ENCODE measurements around the gene PPM1G.
A peak's percentile ranks its signal among the peaks of the same experiment; 100 is the strongest.

PPM1G gene, protein sequence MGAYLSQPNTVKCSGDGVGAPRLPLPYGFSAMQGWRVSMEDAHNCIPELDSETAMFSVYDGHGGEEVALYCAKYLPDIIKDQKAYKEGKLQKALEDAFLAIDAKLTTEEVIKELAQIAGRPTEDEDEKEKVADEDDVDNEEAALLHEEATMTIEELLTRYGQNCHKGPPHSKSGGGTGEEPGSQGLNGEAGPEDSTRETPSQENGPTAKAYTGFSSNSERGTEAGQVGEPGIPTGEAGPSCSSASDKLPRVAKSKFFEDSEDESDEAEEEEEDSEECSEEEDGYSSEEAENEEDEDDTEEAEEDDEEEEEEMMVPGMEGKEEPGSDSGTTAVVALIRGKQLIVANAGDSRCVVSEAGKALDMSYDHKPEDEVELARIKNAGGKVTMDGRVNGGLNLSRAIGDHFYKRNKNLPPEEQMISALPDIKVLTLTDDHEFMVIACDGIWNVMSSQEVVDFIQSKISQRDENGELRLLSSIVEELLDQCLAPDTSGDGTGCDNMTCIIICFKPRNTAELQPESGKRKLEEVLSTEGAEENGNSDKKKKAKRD

DNA sequence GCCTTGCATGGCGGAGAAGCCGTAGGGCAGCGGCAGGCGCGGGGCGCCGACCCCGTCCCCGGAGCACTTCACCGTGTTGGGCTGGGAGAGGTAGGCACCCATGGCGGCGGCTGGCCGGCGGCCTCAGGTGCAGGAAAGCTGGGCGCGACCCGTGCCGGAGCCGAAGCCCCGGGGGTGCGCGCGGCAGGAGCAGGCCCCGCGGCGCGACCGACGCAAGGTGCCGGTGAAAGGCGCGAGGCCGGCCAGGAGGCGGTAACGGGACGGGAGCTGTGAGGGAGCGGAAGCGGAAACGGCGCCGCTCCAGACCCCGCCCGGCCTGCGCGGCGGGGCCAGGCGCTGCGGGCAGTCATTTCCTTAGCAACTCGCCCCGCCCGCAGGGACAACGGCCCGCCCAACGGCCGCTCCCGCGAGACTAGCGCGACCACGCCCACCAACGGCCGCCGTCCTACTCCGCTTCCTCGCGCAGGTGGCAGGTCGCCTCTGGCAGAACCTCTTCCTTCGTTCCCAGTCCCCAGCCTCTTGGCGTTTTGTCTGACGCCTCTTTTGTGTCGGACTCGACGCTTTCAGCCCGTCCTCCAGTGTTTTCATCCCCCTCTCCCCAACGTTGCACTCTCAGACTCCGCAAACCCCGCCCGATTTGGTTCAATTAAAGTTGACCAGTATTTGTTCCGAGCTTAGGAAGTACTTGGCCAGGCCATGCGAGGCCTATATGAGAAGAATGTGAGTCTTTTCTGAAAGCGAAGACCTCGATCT lies at the start of gene PPM1G:
Gene PPM1G (minus strand): TSS at position 271 of the 753 bp plus-strand sequence. CDS start 169 bp downstream, at position 102.
- no peaks in the 10 kb centered on the region for H3K9me3 ChIP-seq (ENCODE audit: control insufficient read depth, insufficient read depth, low read length)

DNA sequence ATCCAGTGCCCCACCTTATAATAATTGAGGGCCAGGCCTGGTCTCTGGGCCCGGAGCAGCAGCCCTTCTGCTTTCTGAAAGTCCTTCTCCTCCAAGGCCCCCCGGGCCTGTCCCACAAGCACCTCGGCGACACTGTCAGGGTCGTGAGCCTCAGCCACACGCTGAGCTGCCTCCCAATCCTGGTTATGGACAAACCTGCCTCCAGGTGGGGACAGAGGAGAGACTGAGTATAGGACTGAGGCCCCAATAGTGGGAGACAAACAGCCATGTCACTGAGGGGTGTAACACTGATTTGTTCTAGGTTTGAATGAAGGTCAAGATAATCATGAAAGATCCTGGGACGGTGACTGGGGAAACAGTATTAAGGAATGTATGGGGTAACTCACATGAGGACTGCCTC lies 44.6 kb upstream of the PPM1G start:
- Histone ChIP-seq H3K9me3 (ENCODE audit: control insufficient read depth, insufficient read depth, low read length) (no peaks in the 10 kb centered on the region), H3K27ac (ENCODE audit: low read length) (no peak overlapping the region), H3K36me3 (ENCODE audit: control insufficient read depth, insufficient read depth, low read length) (no peaks in the 10 kb centered on the region; the same call in 1 of the 2 replicates), H3K4me1 (ENCODE audit: control insufficient read depth, insufficient read depth, low read length) (no peaks in the 10 kb centered on the region), H3K27me3 (ENCODE audit: control insufficient read depth, insufficient read depth, low read length) (no peaks in the 10 kb centered on the region), H3K4me3 (ENCODE audit: low read length) (no peak overlapping the region)
- no peak for DNase-seq (ENCODE audit: low read depth, low spot score)
- no CpG with 5 or more reads among the region's 7 CpGs for WGBS (ENCODE audit: insufficient coverage, insufficient read length)

More for the DNA sequence above, at the start of gene PPM1G:
- Histone ChIP-seq H3K27me3 (ENCODE audit: control insufficient read depth, insufficient read depth, low read length) (no peaks in the 10 kb centered on the region), H3K27ac (ENCODE audit: low read length) (no peak within 1 kb of the TSS), H3K4me1 (ENCODE audit: control insufficient read depth, insufficient read depth, low read length) (no peaks in the 10 kb centered on the region; the same call in 1 of the 2 replicates), H3K36me3 (ENCODE audit: control insufficient read depth, insufficient read depth, low read length) (no peaks in the 10 kb centered on the region), H3K4me3 (ENCODE audit: low read length) (peak within 1 kb of the TSS; percentile 94)
- peak; percentile 85 for DNase-seq (ENCODE audit: low read depth, low spot score)
- no CpG with 5 or more reads among the region's 82 CpGs for WGBS (ENCODE audit: insufficient coverage, insufficient read length)

DNA sequence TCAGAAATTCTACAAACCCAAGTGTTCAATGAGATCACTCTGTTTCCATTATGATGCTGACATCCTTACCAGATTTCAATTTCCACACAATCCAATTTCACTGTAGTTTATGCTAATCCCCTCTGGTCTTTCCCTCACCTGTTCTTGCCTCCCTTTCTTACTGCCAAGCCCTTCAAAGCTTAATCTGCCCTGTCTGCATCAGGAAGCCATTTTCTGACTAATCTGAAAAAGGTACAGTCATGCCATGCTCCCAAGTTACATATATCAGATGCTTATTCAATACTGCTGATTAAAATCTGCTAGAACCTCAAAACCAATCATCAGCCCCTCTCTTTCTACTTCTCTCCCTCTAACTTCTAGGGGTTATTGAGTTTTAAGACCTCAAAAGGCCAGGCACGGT lies 41.7 kb upstream of the PPM1G start:
- no CpG with 5 or more reads among the region's 1 CpG for WGBS (ENCODE audit: insufficient coverage, insufficient read length)
- Histone ChIP-seq H3K4me3 (ENCODE audit: low read length) (no peak overlapping the region), H3K27me3 (ENCODE audit: control insufficient read depth, insufficient read depth, low read length) (no peaks in the 10 kb centered on the region), H3K9me3 (ENCODE audit: control insufficient read depth, insufficient read depth, low read length) (no peaks in the 10 kb centered on the region), H3K4me1 (ENCODE audit: control insufficient read depth, insufficient read depth, low read length) (no peaks in the 10 kb centered on the region), H3K27ac (ENCODE audit: low read length) (no peak overlapping the region), H3K36me3 (ENCODE audit: control insufficient read depth, insufficient read depth, low read length) (no peaks in the 10 kb centered on the region)
- DNase-seq (ENCODE audit: low read depth, low spot score) = no peak

DNA sequence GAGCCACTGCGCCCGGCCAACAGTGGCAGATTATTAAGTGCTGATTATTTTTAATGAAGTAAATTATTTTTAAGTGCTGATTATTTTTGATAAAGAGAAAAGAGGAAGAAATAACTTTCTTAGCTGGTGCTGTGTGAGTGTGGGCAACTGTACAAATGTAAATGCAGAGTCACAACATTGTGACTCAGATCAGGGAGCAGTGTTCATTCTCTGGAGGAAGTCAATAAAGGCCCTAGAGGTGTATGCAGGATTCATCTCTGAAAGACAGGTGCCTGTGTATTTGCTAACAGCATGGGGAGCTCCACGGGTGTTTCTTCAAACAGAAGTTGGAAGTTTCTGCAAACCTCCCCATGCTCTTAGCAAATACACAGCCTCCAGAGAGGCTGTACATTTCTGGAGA lies 39.0 kb upstream of the PPM1G start:
- no peak for DNase-seq (ENCODE audit: low read depth, low spot score)
- H3K4me3 ChIP-seq (ENCODE audit: low read length) = no peak overlapping the region
- no peaks in the 10 kb centered on the region; the same call in none of the 2 replicates for H3K36me3 ChIP-seq (ENCODE audit: control insufficient read depth, insufficient read depth, low read length)
- WGBS (ENCODE audit: insufficient coverage, insufficient read length) = no CpG with 5 or more reads among the region's 3 CpGs
- no peak overlapping the region for H3K27ac ChIP-seq (ENCODE audit: low read length)
- no peaks in the 10 kb centered on the region for H3K9me3 ChIP-seq (ENCODE audit: control insufficient read depth, insufficient read depth, low read length)
- H3K4me1 ChIP-seq (ENCODE audit: control insufficient read depth, insufficient read depth, low read length) = no peaks in the 10 kb centered on the region
- H3K27me3 ChIP-seq (ENCODE audit: control insufficient read depth, insufficient read depth, low read length) = no peaks in the 10 kb centered on the region

DNA sequence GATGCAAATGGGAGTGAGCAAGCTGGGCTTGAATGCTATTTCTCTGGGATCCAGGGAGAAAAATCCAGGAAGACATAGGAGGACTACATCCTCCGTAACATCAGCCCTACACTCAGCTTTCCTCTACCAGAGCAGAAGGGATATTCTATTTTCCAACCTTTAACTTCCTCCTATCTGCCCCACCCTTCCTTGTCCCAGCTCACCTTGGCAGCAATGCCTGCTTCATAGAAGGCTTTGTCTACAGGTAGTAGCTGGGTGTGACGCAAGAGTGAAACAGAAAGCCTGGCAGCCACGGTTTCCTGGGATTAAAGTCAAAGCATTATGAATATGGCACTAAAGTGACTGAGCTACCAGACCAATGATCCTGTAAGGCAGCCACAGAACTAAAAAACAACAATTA lies 36.7 kb upstream of the PPM1G start:
- no peak for DNase-seq (ENCODE audit: low read depth, low spot score)
- Histone ChIP-seq H3K27ac (ENCODE audit: low read length) (no peak overlapping the region), H3K4me1 (ENCODE audit: control insufficient read depth, insufficient read depth, low read length) (0 out of 2 replicates have a peak, but pooled peaks cover 2% of the 10 kb centered on the region), H3K36me3 (ENCODE audit: control insufficient read depth, insufficient read depth, low read length) (peaks cover 1% of the 10 kb centered on the region), H3K9me3 (ENCODE audit: control insufficient read depth, insufficient read depth, low read length) (no peaks in the 10 kb centered on the region), H3K27me3 (ENCODE audit: control insufficient read depth, insufficient read depth, low read length) (no peaks in the 10 kb centered on the region), H3K4me3 (ENCODE audit: low read length) (no peak overlapping the region)
- WGBS (ENCODE audit: insufficient coverage, insufficient read length) = no CpG with 5 or more reads among the region's 3 CpGs

DNA sequence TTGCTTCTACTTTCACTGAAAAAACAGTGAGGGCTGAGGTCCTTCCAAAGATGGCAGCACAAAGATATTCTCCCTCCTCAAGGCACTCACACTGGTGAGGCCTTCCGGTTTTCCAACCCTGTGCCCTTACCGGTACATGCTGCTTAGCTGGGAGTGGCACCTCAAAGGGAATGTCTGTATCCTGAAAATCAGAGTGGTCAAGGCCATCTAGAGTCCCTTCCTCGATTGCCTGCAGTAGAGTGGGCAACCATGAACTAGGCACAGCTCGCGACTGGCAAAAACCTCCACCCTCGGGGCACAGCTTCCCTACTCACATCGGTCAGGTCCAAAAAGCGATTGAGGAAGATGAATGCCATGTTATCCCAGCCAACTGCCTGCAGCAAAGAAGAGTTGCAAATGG lies 36.2 kb upstream of the PPM1G start:
- Histone ChIP-seq H3K4me1 (ENCODE audit: control insufficient read depth, insufficient read depth, low read length) (0 out of 2 replicates have a peak, but pooled peaks cover 2% of the 10 kb centered on the region), H3K36me3 (ENCODE audit: control insufficient read depth, insufficient read depth, low read length) (peaks cover 6% of the 10 kb centered on the region), H3K9me3 (ENCODE audit: control insufficient read depth, insufficient read depth, low read length) (no peaks in the 10 kb centered on the region), H3K4me3 (ENCODE audit: low read length) (no peak overlapping the region), H3K27me3 (ENCODE audit: control insufficient read depth, insufficient read depth, low read length) (no peaks in the 10 kb centered on the region), H3K27ac (ENCODE audit: low read length) (no peak overlapping the region)
- WGBS (ENCODE audit: insufficient coverage, insufficient read length) = no CpG with 5 or more reads among the region's 8 CpGs
- DNase-seq (ENCODE audit: low read depth, low spot score) = no peak

DNA sequence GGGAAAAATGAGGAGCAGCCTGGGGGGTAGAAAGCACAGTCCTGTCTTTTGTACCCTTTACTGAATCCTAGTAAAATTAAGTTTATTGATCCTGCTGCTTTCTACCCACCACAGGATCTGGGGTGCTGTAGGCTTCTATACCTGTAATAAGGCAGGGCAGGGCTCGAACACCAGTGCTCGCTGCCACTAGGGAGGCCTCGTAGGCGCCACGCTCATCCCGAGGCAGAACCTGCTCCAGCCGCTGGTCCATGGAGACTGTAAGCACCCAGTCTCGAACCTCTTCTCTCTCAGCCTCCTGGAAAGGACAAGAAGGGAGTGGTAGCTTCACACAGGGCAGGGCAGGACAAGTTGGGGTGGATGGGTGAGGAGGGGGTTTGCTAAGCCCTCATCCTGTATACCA lies 35.8 kb upstream of the PPM1G start:
- 0 out of 2 replicates have a peak, but pooled peaks cover 2% of the 10 kb centered on the region for H3K4me1 ChIP-seq (ENCODE audit: control insufficient read depth, insufficient read depth, low read length)
- no CpG with 5 or more reads among the region's 8 CpGs for WGBS (ENCODE audit: insufficient coverage, insufficient read length)
- DNase-seq (ENCODE audit: low read depth, low spot score) = no peak
- peaks cover 7% of the 10 kb centered on the region for H3K36me3 ChIP-seq (ENCODE audit: control insufficient read depth, insufficient read depth, low read length)
- H3K27ac ChIP-seq (ENCODE audit: low read length) = no peak overlapping the region
- H3K27me3 ChIP-seq (ENCODE audit: control insufficient read depth, insufficient read depth, low read length) = no peaks in the 10 kb centered on the region
- H3K4me3 ChIP-seq (ENCODE audit: low read length) = no peak overlapping the region
- H3K9me3 ChIP-seq (ENCODE audit: control insufficient read depth, insufficient read depth, low read length) = no peaks in the 10 kb centered on the region

DNA sequence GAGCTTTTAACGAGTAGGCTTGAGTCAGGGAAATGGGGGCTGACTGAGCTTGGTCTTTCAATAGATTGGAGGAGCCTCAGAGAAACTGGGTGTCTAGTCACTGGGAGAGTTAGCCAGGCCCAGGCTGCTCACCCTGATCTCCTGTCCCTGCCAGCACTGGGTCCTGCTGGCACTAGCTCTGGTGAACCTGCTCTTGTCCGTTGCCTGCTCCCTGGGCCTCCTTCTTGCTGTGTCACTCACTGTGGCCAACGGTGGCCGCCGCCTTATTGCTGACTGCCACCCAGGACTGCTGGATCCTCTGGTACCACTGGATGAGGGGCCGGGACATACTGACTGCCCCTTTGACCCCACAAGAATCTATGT lies 33.5 kb upstream of the PPM1G start:
- 0 out of 2 replicates have a peak, but pooled peaks cover 2% of the 10 kb centered on the region for H3K4me1 ChIP-seq (ENCODE audit: control insufficient read depth, insufficient read depth, low read length)
- no peaks in the 10 kb centered on the region for H3K9me3 ChIP-seq (ENCODE audit: control insufficient read depth, insufficient read depth, low read length)
- peak overlapping the region; percentile 50; the same call in 1 of the 2 replicates for H3K4me3 ChIP-seq (ENCODE audit: low read length)
- H3K27ac ChIP-seq (ENCODE audit: low read length) = no peak overlapping the region
- no peak for DNase-seq (ENCODE audit: low read depth, low spot score)
- peaks cover 7% of the 10 kb centered on the region for H3K36me3 ChIP-seq (ENCODE audit: control insufficient read depth, insufficient read depth, low read length)
- no CpG with 5 or more reads among the region's 6 CpGs for WGBS (ENCODE audit: insufficient coverage, insufficient read length)
- H3K27me3 ChIP-seq (ENCODE audit: control insufficient read depth, insufficient read depth, low read length) = no peaks in the 10 kb centered on the region

DNA sequence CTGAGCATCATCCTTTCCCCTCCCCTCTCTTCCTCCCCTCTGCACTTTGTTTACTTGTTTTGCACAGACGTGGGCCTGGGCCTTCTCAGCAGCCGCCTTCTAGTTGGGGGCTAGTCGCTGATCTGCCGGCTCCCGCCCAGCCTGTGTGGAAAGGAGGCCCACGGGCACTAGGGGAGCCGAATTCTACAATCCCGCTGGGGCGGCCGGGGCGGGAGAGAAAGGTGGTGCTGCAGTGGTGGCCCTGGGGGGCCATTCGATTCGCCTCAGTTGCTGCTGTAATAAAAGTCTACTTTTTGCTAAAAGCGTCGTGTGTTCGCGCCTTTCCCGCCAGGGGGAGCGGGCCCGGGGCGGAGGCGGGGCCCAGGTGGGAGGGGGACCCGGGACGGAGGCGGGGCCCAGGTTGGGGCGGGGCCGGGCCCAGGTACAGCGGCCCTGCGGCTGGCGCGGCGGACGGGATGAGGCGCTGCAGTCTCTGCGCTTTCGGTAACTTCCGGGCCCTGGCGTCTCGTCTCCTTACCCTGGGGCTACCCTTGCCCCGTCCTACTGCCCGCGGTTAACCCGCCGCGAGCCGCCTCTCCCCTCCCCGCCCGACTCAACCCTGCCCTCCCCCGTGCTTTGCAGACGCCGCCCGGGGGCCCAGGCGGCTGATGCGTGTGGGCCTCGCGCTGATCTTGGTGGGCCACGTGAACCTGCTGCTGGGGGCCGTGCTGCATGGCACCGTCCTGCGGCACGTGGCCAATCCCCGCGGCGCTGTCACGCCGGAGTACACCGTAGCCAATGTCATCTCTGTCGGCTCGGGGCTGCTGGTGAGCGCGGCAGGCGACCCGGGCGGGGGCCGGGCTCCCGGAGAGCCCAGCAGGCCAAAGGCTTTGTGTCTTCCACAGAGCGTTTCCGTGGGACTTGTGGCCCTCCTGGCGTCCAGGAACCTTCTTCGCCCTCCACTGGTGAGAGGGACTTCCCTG lies 32.8 kb upstream of the PPM1G start, which contains the start of gene KRTCAP3:
Gene KRTCAP3 (plus strand): TSS at position 424 of the 962 bp plus-strand sequence. CDS start 32 bp downstream, at position 456.
- H3K27me3 ChIP-seq (ENCODE audit: control insufficient read depth, insufficient read depth, low read length) = no peaks in the 10 kb centered on the region
- DNase-seq (ENCODE audit: low read depth, low spot score) = peak; percentile 54
- WGBS (ENCODE audit: insufficient coverage, insufficient read length) = no CpG with 5 or more reads among the region's 80 CpGs
- peak within 1 kb of the TSS; percentile 50 for H3K4me3 ChIP-seq (ENCODE audit: low read length)
- H3K4me1 ChIP-seq (ENCODE audit: control insufficient read depth, insufficient read depth, low read length) = 0 out of 2 replicates have a peak, but pooled peaks cover 2% of the 10 kb centered on the region
- H3K36me3 ChIP-seq (ENCODE audit: control insufficient read depth, insufficient read depth, low read length) = peaks cover 7% of the 10 kb centered on the region
- no peaks in the 10 kb centered on the region for H3K9me3 ChIP-seq (ENCODE audit: control insufficient read depth, insufficient read depth, low read length)
- no peak within 1 kb of the TSS for H3K27ac ChIP-seq (ENCODE audit: low read length)

All from iPS DF 6.9 (cell line).